Left lung (tissue), 10 donors: ENCODE data around the gene CANT1. TPM values are rescaled to one million over a fixed set of nuclear protein-coding genes. Genes with fewer than 3 reads are reported as not detected.
A peak's percentile ranks its signal among the peaks of the same experiment; 100 is the strongest.

Experiments
- ATAC-seq: fragments of 200-7000 bp; cut with Tn5 transposase; one replicate; pipeline ENCODE4 v1.9.1; 2020; ENCODE audit warnings: moderate library complexity
- DNase-seq, 4 donors: peaks; one replicate each; pipeline ENCODE4 v3.0.0-alpha.2; 2013 to 2020
- H3K27ac ChIP-seq, 2 donors: fragments of 200-600 bp; sonication (generic) in 1 of 2; one replicate each; pipeline versions ENCODE4 v1.5.0 to v1.8.0; 2020 to 2021
- H3K27me3 ChIP-seq, 2 donors: fragments of 200-600 bp; sonication (generic) in 1 of 2; one replicate each; pipeline versions ENCODE4 v1.5.0 to v1.8.0; 2020 to 2021
- H3K36me3 ChIP-seq, 2 donors: fragments of 200-600 bp; sonication (generic) in 1 of 2; one replicate each; pipeline versions ENCODE4 v1.5.0 to v1.8.0; 2020 to 2021
- H3K4me1 ChIP-seq, 2 donors: fragments of 200-600 bp; one replicate each; pipeline ENCODE4 v1.8.0; 2021
- H3K4me3 ChIP-seq, 2 donors: fragments of 200-600 bp; sonication (generic) in 1 of 2; one replicate each; pipeline versions ENCODE4 v1.5.0 to v1.8.0; 2020 to 2021; ENCODE audit warnings: mild to moderate bottlenecking in 1 of 2
- H3K9me3 ChIP-seq, 2 donors: fragments of 200-600 bp; sonication (generic) in 1 of 2; one replicate each; pipeline versions ENCODE4 v1.5.0 to v1.8.0; 2020 to 2021
- intact Hi-C, 2 donors: fragments of 100-400 bp; cut with DNase I; formaldehyde crosslinking; loops; one replicate each; pipeline versions ENCODE4 v1.11.2 to v1.14.2; 2022
- polyA plus RNA-seq, 6 donors: library from polyadenylated mRNA; unstranded; fragments of 120-200 nt; gene quantifications; one replicate each; pipeline ENCODE4 v1.2.1, GENCODE V29; 2013; ENCODE audit not compliant: insufficient read length in 6 of 6
- total RNA-seq, 2 donors: library from RNA; stranded (reverse); fragmentation: NEBNext Ultra II Directional; extraction: Animal tissue kit (Norgen Biotek cat#: 25700); gene quantifications; one replicate each; pipeline ENCODE4 v1.2.1, GENCODE V29; 2021
- TF ChIP-seq, protein P1 (sequence below), 2 donors: fragments of 200-600 bp; sonication (generic) in 1 of 2; IDR thresholded peaks; one replicate each; pipeline versions ENCODE4 v1.5.0 to v1.8.0; 2021; ENCODE audit warnings: antibody characterized with exemption in 2 of 2
- donor health status: DM: no; HTN: yes; CAD: no.
- donor health status: DM: no; HTN: no; CAD: no.

Gene CANT1
- total and polyA plus RNA-seq, 8 donors = 37.9 to 69.0 (median 41.2) TPM

GRCh38 chr17:79054200-79054960, 44.8 kb upstream of the CANT1 start:
- peaks cover 0 to 9% of the 10 kb centered on the region in 2 donors for H3K4me1 ChIP-seq
- H3K9me3 ChIP-seq = peaks cover 0 to 3% of the 10 kb centered on the region in 2 donors
- DNase-seq = peak in 1 of 4 donors; percentile 1
- H3K36me3 ChIP-seq = no peaks in the 10 kb centered on the region
- H3K27me3 ChIP-seq = no peaks in the 10 kb centered on the region
- TF ChIP-seq, protein P1, sequence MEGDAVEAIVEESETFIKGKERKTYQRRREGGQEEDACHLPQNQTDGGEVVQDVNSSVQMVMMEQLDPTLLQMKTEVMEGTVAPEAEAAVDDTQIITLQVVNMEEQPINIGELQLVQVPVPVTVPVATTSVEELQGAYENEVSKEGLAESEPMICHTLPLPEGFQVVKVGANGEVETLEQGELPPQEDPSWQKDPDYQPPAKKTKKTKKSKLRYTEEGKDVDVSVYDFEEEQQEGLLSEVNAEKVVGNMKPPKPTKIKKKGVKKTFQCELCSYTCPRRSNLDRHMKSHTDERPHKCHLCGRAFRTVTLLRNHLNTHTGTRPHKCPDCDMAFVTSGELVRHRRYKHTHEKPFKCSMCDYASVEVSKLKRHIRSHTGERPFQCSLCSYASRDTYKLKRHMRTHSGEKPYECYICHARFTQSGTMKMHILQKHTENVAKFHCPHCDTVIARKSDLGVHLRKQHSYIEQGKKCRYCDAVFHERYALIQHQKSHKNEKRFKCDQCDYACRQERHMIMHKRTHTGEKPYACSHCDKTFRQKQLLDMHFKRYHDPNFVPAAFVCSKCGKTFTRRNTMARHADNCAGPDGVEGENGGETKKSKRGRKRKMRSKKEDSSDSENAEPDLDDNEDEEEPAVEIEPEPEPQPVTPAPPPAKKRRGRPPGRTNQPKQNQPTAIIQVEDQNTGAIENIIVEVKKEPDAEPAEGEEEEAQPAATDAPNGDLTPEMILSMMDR (IDR thresholded peaks at IDR 0.05) = no peak
- ATAC-seq = no peak
- H3K27ac ChIP-seq = no peak overlapping the region
- no peak overlapping the region for H3K4me3 ChIP-seq
- intact Hi-C loops = no loop called here

GRCh38 chr17:79053251-79053925, 43.8 kb upstream of the CANT1 start:
- TF ChIP-seq, protein P1 (IDR thresholded peaks at IDR 0.05) = no peak

GRCh38 chr17:79052131-79052530, 42.6 kb upstream of the CANT1 start:
- intact Hi-C loops = no loop called here
- ATAC-seq (no peak), DNase-seq (no peak)
- no peaks in the 10 kb centered on the region for H3K4me1 ChIP-seq
- H3K9me3 ChIP-seq = peaks cover 0 to 3% of the 10 kb centered on the region in 2 donors
- H3K27ac ChIP-seq = no peak overlapping the region
- no peaks in the 10 kb centered on the region for H3K27me3 ChIP-seq
- H3K36me3 ChIP-seq = no peaks in the 10 kb centered on the region
- TF ChIP-seq, protein P1 (IDR thresholded peaks at IDR 0.05) = no peak
- no peak overlapping the region for H3K4me3 ChIP-seq

More at GRCh38 chr17:79053251-79053925, 43.8 kb upstream of the CANT1 start:
- peaks cover 0 to 5% of the 10 kb centered on the region in 2 donors for H3K4me1 ChIP-seq
- no peak overlapping the region for H3K4me3 ChIP-seq
- intact Hi-C loops = no loop called here
- no peak for ATAC-seq
- DNase-seq = peak in 1 of 4 donors; percentile 18
- peaks cover 0 to 3% of the 10 kb centered on the region in 2 donors for H3K9me3 ChIP-seq
- no peaks in the 10 kb centered on the region for H3K27me3 ChIP-seq
- H3K27ac ChIP-seq = no peak overlapping the region
- H3K36me3 ChIP-seq = no peaks in the 10 kb centered on the region

GRCh38 chr17:79051306-79051705, 41.7 kb upstream of the CANT1 start:
- DNase-seq (no peak), ATAC-seq (no peak)
- intact Hi-C loops = no loop called here
- TF ChIP-seq, protein P1 (IDR thresholded peaks at IDR 0.05) = no peak
- Histone ChIP-seq H3K27me3 (no peaks in the 10 kb centered on the region), H3K9me3 (peaks cover 0 to 3% of the 10 kb centered on the region in 2 donors), H3K36me3 (no peaks in the 10 kb centered on the region), H3K4me3 (no peak overlapping the region), H3K4me1 (no peaks in the 10 kb centered on the region), H3K27ac (no peak overlapping the region)

DNA sequence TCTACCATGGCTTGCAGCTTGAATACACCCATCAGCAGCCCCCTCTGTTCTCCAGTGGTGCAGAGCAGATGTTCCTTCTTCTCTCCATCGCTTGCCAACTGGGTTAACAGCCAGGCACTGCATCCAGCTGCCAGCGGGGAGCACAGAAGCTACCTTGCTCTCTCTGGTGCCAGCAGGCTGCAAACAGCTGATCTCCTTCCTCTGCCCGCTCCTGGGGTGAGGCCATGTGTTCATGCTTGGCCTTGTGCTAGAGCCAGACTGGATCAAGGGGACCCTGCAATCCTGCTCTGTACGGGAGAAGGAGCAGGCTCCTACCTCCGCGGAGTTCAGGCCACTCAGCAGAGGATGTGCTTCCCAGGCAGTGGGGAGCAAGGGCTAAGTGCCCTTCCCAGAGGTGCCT, 41.0 kb upstream of the CANT1 start:
- DNase-seq = no peak

More for the DNA sequence above, 41.0 kb upstream of the CANT1 start:
- H3K9me3 ChIP-seq = peaks cover 0 to 3% of the 10 kb centered on the region in 2 donors
- ATAC-seq = no peak
- TF ChIP-seq, protein P1 (IDR thresholded peaks at IDR 0.05) = no peak
- intact Hi-C loops = no loop called here
- no peaks in the 10 kb centered on the region for H3K36me3 ChIP-seq
- H3K4me3 ChIP-seq = no peak overlapping the region
- H3K27me3 ChIP-seq = no peaks in the 10 kb centered on the region
- H3K4me1 ChIP-seq = peaks cover 0 to 7% of the 10 kb centered on the region in 2 donors
- no peak overlapping the region for H3K27ac ChIP-seq
